ENCODE data around the gene TANGO6. TPM values are rescaled to one million over a fixed set of nuclear protein-coding genes. Genes with fewer than 3 reads are reported as not detected.

The TANGO6 gene
- total RNA-seq, 1 donor from 2014 or later = 10.9 TPM

DNA sequence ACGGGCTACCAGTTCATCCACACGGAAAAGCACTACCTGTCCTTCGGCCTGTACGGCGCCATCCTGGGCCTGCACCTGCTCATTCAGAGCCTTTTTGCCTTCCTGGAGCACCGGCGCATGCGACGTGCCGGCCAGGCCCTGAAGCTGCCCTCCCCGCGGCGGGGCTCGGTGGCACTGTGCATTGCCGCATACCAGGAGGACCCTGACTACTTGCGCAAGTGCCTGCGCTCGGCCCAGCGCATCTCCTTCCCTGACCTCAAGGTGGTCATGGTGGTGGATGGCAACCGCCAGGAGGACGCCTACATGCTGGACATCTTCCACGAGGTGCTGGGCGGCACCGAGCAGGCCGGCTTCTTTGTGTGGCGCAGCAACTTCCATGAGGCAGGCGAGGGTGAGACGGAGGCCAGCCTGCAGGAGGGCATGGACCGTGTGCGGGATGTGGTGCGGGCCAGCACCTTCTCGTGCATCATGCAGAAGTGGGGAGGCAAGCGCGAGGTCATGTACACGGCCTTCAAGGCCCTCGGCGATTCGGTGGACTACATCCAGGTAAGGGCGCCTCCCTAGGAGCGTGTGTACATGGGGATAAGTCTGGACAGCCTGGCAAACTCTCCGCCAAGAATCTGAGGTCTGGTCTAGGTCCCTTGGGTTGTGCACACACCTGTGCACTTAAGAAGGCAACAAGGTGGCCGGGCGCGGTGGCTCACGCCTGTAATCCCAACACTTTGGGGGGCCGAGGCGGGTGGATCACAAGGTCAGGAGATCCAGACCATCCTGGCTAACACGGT is 266.3 kb downstream of the TANGO6 start:
- TF ChIP-seq, protein P1, sequence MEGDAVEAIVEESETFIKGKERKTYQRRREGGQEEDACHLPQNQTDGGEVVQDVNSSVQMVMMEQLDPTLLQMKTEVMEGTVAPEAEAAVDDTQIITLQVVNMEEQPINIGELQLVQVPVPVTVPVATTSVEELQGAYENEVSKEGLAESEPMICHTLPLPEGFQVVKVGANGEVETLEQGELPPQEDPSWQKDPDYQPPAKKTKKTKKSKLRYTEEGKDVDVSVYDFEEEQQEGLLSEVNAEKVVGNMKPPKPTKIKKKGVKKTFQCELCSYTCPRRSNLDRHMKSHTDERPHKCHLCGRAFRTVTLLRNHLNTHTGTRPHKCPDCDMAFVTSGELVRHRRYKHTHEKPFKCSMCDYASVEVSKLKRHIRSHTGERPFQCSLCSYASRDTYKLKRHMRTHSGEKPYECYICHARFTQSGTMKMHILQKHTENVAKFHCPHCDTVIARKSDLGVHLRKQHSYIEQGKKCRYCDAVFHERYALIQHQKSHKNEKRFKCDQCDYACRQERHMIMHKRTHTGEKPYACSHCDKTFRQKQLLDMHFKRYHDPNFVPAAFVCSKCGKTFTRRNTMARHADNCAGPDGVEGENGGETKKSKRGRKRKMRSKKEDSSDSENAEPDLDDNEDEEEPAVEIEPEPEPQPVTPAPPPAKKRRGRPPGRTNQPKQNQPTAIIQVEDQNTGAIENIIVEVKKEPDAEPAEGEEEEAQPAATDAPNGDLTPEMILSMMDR (IDR thresholded peaks at IDR 0.05; ENCODE audit: insufficient read depth, low read length, poor library complexity, severe bottlenecking) = no peak
- Histone ChIP-seq H3K27me3 (ENCODE audit: control insufficient read depth, insufficient read depth, low read length) (no peaks in the 10 kb centered on the region), H3K36me3 (ENCODE audit: control insufficient read depth, insufficient read depth, low read length) (no peaks in the 10 kb centered on the region), H3K4me3 (ENCODE audit: low read depth, low read length) (no peak overlapping the region)
- DNase-seq (ENCODE audit: low read depth) = no peak

DNA sequence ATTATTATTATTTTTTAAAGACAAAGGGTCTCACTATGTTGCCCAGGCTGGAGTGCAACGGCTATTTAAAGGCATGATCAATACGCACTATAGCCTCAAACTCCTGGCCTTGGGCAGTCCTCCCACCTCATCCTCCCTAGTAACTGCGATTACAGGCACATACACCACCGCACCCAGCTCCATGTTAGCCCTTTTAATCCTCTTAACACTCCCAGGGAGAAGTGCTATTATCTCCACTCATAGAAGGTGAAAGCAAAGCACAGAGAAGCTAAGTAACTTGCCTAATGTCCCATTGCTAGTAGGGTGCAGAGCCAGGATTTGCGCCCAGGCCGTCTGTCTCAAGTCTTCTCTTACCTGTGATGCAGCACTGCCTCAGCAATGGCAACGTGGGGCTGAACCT is 267.1 kb downstream of the TANGO6 start:
- Histone ChIP-seq H3K36me3 (ENCODE audit: control insufficient read depth, insufficient read depth, low read length) (no peaks in the 10 kb centered on the region), H3K4me3 (ENCODE audit: low read depth, low read length) (no peak overlapping the region), H3K27me3 (ENCODE audit: control insufficient read depth, insufficient read depth, low read length) (no peaks in the 10 kb centered on the region)
- no peak for DNase-seq (ENCODE audit: low read depth)
- TF ChIP-seq, protein P1 (IDR thresholded peaks at IDR 0.05; ENCODE audit: insufficient read depth, low read length, poor library complexity, severe bottlenecking) = no peak

DNA sequence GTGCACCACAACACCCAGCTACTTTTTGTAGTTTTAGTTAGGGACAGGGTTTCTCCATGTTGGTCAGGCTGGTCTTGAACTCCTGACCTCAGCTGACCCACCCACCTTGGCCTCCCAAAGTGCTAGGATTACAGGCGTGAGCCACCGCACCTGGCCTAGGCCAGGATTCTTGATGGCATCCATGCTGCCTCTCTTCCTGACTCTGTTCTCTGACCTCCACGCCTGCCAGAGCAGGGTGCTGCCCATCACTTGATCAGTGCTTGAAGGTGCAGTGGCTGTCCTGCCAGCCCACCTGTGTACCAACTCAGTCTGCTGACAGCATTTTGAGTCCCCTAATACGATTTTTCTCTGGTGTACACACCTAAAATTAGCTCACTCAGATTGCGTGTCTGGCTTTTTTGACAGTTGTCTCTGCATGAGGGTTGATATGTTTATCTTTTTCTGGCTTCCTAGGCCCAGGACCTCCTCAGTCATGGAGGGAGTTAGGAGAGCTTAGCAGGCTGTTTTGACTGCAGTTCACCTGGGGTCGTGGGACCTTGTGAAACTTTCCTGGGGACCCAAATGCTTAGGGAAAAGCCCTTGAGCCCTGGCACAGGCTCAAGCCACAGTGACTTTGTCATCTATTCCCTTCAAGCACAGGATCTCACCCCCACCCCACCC is 268.0 kb downstream of the TANGO6 start:
- Histone ChIP-seq H3K27me3 (ENCODE audit: control insufficient read depth, insufficient read depth, low read length) (no peaks in the 10 kb centered on the region), H3K36me3 (ENCODE audit: control insufficient read depth, insufficient read depth, low read length) (no peaks in the 10 kb centered on the region), H3K4me3 (ENCODE audit: low read depth, low read length) (no peak overlapping the region)
- TF ChIP-seq, protein P1 (IDR thresholded peaks at IDR 0.05; ENCODE audit: insufficient read depth, low read length, poor library complexity, severe bottlenecking) = no peak
- DNase-seq (ENCODE audit: low read depth) = no peak

DNA sequence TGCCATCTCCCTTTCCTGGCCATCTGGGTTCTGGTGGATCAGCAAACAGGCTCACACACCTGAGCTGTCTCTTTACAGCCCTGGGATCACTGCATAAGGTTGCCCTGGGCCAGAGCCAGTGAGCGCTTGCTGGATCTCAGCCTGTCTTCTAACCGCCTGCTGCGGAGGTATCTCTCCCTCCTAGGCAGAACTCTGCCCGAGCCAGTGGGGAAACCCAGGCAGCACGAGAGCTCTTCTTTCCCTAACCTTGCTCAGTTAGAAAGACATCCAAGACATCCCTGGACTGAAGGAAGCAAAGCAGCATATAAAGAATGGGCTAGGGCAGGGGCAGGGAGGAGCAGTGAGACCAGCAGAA is 268.5 kb downstream of the TANGO6 start:
- TF ChIP-seq, protein P1 (IDR thresholded peaks at IDR 0.05; ENCODE audit: insufficient read depth, low read length, poor library complexity, severe bottlenecking) = no peak
- H3K36me3 ChIP-seq (ENCODE audit: control insufficient read depth, insufficient read depth, low read length) = no peaks in the 10 kb centered on the region
- no peak overlapping the region for H3K4me3 ChIP-seq (ENCODE audit: low read depth, low read length)
- H3K27me3 ChIP-seq (ENCODE audit: control insufficient read depth, insufficient read depth, low read length) = no peaks in the 10 kb centered on the region
- no peak for DNase-seq (ENCODE audit: low read depth)

DNA sequence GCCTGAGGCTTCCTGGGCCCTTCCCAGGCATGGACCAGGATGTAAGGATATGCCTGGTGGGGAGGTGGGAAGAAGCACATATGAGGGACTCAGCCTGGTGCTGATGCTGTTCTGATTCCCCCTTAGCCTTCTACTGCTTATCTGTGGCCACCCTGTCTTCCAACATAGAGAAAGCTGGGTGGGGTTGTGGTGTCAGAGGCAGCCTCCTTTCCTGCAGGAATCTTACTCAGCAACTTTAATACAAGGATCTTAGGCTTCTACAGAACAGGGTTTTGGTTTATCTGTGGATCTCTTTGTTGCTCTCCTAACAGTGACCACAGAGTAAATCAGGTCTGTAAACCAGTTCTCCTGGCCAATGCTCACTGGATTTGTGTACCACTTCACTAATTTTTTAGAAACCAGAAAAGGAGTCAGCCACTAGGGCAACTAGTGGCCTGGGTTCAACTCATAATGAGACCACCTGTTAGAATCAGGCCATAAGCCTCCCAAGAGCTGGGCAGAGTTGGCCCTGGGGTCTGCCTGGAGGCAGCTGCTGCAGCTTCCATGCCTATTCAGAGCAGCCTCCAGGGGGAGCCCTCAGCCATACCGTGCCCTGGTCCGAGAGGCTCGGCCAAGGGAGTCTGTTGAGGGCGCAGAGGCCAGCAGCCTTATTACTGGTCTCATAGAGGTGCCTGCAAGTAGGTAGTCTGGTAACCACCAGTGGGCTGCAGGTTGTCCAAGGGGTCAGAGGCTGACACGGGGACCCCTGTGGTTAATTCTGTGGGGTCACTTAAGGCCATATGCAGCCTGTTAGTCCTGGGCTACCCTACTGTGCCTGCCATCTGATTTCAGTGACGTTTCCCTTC is 269.2 kb downstream of the TANGO6 start:
- Histone ChIP-seq H3K36me3 (ENCODE audit: control insufficient read depth, insufficient read depth, low read length) (no peaks in the 10 kb centered on the region), H3K27me3 (ENCODE audit: control insufficient read depth, insufficient read depth, low read length) (no peaks in the 10 kb centered on the region), H3K4me3 (ENCODE audit: low read depth, low read length) (no peak overlapping the region)
- no peak for DNase-seq (ENCODE audit: low read depth)
- TF ChIP-seq, protein P1 (IDR thresholded peaks at IDR 0.05; ENCODE audit: insufficient read depth, low read length, poor library complexity, severe bottlenecking) = peak; percentile 88
